Measurements from ENCODE around the gene RETREG2.

RETREG2 gene

GRCh38 chr2:219140722-219141121, 37.4 kb upstream of the RETREG2 start:
- in situ Hi-C loops (cut with HindIII; ENCODE audit: low sequenced_read_pairs), result no loop called here
- TF ChIP-seq CTCF (IDR thresholded peaks at IDR 0.05; ENCODE audit: low read depth, low read length, missing control alignments), result no peak
- no peak overlapping the region for H3K4me3 ChIP-seq (ENCODE audit: low read depth, low read length)
- no peak for DNase-seq (ENCODE audit: low read depth)

- DNase-seq (ENCODE audit: low read depth), result peak; percentile 37
- in situ Hi-C loops (cut with HindIII; ENCODE audit: low sequenced_read_pairs), result no loop called here
- no peak overlapping the region for H3K4me3 ChIP-seq (ENCODE audit: low read depth, low read length)
- peak; percentile 45 for TF ChIP-seq CTCF (IDR thresholded peaks at IDR 0.05; ENCODE audit: low read depth, low read length, missing control alignments)
These were observed 35.7 kb upstream of the RETREG2 start for GRCh38 chr2:219142329-219142728.

- H3K4me3 ChIP-seq (ENCODE audit: low read depth, low read length), result no peak overlapping the region
- TF ChIP-seq CTCF (IDR thresholded peaks at IDR 0.05; ENCODE audit: low read depth, low read length, missing control alignments), result no peak
- DNase-seq (ENCODE audit: low read depth), result no peak
- in situ Hi-C loops (cut with HindIII; ENCODE audit: low sequenced_read_pairs), result loop anchor here (5.0 kb wide), 1 partner anchor 97 kb away; no protein-coding TSS in a partner anchor
These were observed 28.4 kb upstream of the RETREG2 start for GRCh38 chr2:219149667-219150066.

- in situ Hi-C loops (cut with HindIII; ENCODE audit: low sequenced_read_pairs), result no loop called here
- no peak overlapping the region for H3K4me3 ChIP-seq (ENCODE audit: low read depth, low read length)
- peak; percentile 37 for TF ChIP-seq CTCF (IDR thresholded peaks at IDR 0.05; ENCODE audit: low read depth, low read length, missing control alignments)
- DNase-seq (ENCODE audit: low read depth), result peak; percentile 67
These were observed 22.9 kb upstream of the RETREG2 start for GRCh38 chr2:219155054-219155644.

GRCh38 chr2:219157396-219157795, 20.7 kb upstream of the RETREG2 start:
- DNase-seq (ENCODE audit: low read depth), result no peak
- in situ Hi-C loops (cut with HindIII; ENCODE audit: low sequenced_read_pairs), result no loop called here
- no peak overlapping the region for H3K4me3 ChIP-seq (ENCODE audit: low read depth, low read length)
- TF ChIP-seq CTCF (IDR thresholded peaks at IDR 0.05; ENCODE audit: low read depth, low read length, missing control alignments), result no peak

GRCh38 chr2:219158025-219158424, 20.1 kb upstream of the RETREG2 start:
- no peak for TF ChIP-seq CTCF (IDR thresholded peaks at IDR 0.05; ENCODE audit: low read depth, low read length, missing control alignments)
- DNase-seq (ENCODE audit: low read depth), result no peak
- in situ Hi-C loops (cut with HindIII; ENCODE audit: low sequenced_read_pairs), result no loop called here
- H3K4me3 ChIP-seq (ENCODE audit: low read depth, low read length), result no peak overlapping the region
